HepG2 (cell line): Measurements from ENCODE around the gene RBM8A. TPM values are rescaled to one million over a fixed set of nuclear protein-coding genes. Genes with fewer than 3 reads are reported as not detected.

Experiments
- ATAC-seq: fragments of 200-7000 bp; cut with Tn5 transposase; 3 replicates; pipeline ENCODE4 v1.9.1; 2020; ENCODE audit warnings: mild to moderate bottlenecking, moderate library complexity
- BruUV-seq: library from RNA; stranded (reverse); fragments of 400-500 nt; replicated peaks from 2 replicates; lab custom pipeline; 2021; lab: Mats Ljungman, UMichigan
- CTCF ChIA-PET: fragments of 300-600 bp; formaldehyde crosslinking; extraction: SDS; loops from one replicate; lab custom pipeline; 2021; ENCODE audit warnings: low total read pairs, inconsistent platforms, low intra/inter-chr PET ratio; lab: Yijun Ruan, JAX
- POLR2A ChIA-PET: fragments of 350-600 bp; sonication (Branson Sonifier 250); formaldehyde crosslinking; loops from one replicate; lab custom pipeline; 2020; ENCODE audit warnings: antibody characterized with exemption, inconsistent platforms; lab: Yijun Ruan, JAX
- DNase-seq: peaks from one replicate; pipeline ENCODE4 v3.0.0-alpha.2; 2015; ENCODE audit warnings: low spot score
- FAIRE-seq: peaks from 3 replicates; lab custom pipeline; 2011; peaks lifted over from hg19 to GRCh38; lab: Jason Lieb, UNC
- H2AFZ ChIP-seq: one replicate; pipeline ENCODE4 v1.6.1; 2011; ENCODE audit warnings: low read length, inconsistent platforms
- H3K27ac ChIP-seq: fragments of 300-600 bp; 3 replicates; pipeline ENCODE4 v1.8.0; 2011; ENCODE audit warnings: mixed run types, mild to moderate bottlenecking, mixed read lengths, low read length, inconsistent platforms; ENCODE audit not compliant: insufficient read depth; ENCODE audit errors: extremely low read length
- H3K27me3 ChIP-seq, 2 experiments: fragments of 200-600 bp in 1 of 2; 2 replicates in 1 of 2; 3 replicates in 1 of 2; pipeline versions ENCODE4 v1.6.0 to v1.8.0; 2011; ENCODE audit warnings: low read length in 2 of 2, mild to moderate bottlenecking in 2 of 2, moderate library complexity in 2 of 2, inconsistent platforms in 1 of 2; ENCODE audit not compliant: insufficient read depth in 2 of 2, control insufficient read depth in 1 of 2
- H3K36me3 ChIP-seq, 2 experiments: fragments of 200-600 bp in 1 of 2; replicated peaks in 1 of 2; 2 replicates in 1 of 2; 3 replicates in 1 of 2; pipeline versions ENCODE4 v1.5.1 to v1.8.0; 2011; ENCODE audit warnings: low read length in 2 of 2, inconsistent platforms in 1 of 2; ENCODE audit not compliant: insufficient read depth in 2 of 2, control insufficient read depth in 1 of 2
- H3K4me1 ChIP-seq: 2 replicates; pipeline ENCODE4 v1.5.1; 2012; ENCODE audit warnings: low read length, inconsistent platforms; ENCODE audit not compliant: insufficient read depth
- H3K4me2 ChIP-seq: 2 replicates; pipeline ENCODE4 v1.6.0; 2011; ENCODE audit warnings: low read depth, low read length, inconsistent platforms
- H3K4me3 ChIP-seq, 3 experiments: fragments of 200-600 bp in 1 of 3; sonication (generic), shearing (Covaris generic) in 1 of 3; replicated peaks in 1 of 3; 2 replicates each; pipeline ENCODE4 v1.5.1; 2011 to 2016; ENCODE audit warnings: low read length in 3 of 3, inconsistent platforms in 2 of 3, low read depth in 2 of 3, mild to moderate bottlenecking in 2 of 3, control low read depth in 1 of 3, mixed read lengths in 1 of 3; ENCODE audit not compliant: insufficient read depth in 1 of 3
- H3K79me2 ChIP-seq: one replicate; pipeline ENCODE4 v1.6.1; 2011; ENCODE audit warnings: low read length, inconsistent platforms; ENCODE audit not compliant: insufficient read depth
- H3K9ac ChIP-seq: 2 replicates; pipeline ENCODE4 v1.6.0; 2011; ENCODE audit warnings: mild to moderate bottlenecking, low read depth, low read length, inconsistent platforms; ENCODE audit not compliant: insufficient read depth
- H3K9me3 ChIP-seq: 2 replicates; pipeline ENCODE4 v1.5.1; 2012; ENCODE audit warnings: mild to moderate bottlenecking, low read length
- H4K20me1 ChIP-seq: 2 replicates; pipeline ENCODE4 v1.6.0; 2011; ENCODE audit warnings: inconsistent platforms, mild to moderate bottlenecking, low read length, moderate library complexity; ENCODE audit not compliant: insufficient read depth
- ARNT2 ChIP-seq: sonication (generic); formaldehyde crosslinking; IDR thresholded peaks from 2 replicates; pipeline ENCODE4 v1.8.0; 2022; ENCODE audit warnings: mild to moderate bottlenecking, low read depth, missing genetic modification reagents, moderate library complexity
- CHCHD3 ChIP-seq: sonication (generic); formaldehyde crosslinking; IDR thresholded peaks from 2 replicates; pipeline ENCODE4 v1.8.0; 2022; ENCODE audit warnings: mild to moderate bottlenecking, missing genetic modification reagents, moderate library complexity
- EHMT2 ChIP-seq: fragments of 200-600 bp; sonication (generic); IDR thresholded peaks from 2 replicates; pipeline ENCODE4 v1.7.0; 2017; ENCODE audit warnings: antibody characterized with exemption, low read depth, low read length, borderline replicate concordance
- HOXD1 ChIP-seq: sonication (generic); formaldehyde crosslinking; IDR thresholded peaks from 2 replicates; pipeline ENCODE4 v1.5.0; 2020; ENCODE audit warnings: missing genetic modification reagents
- JDP2 ChIP-seq: sonication (generic); formaldehyde crosslinking; IDR thresholded peaks from 2 replicates; pipeline ENCODE4 v1.8.1; 2022; ENCODE audit warnings: missing genetic modification reagents, borderline replicate concordance
- KAT2B ChIP-seq: fragments of 150-350 bp; IDR thresholded peaks from 2 replicates; pipeline ENCODE4 v1.6.1; 2014; ENCODE audit warnings: low read depth, low read length, borderline replicate concordance
- MEF2D ChIP-seq: sonication (generic); formaldehyde crosslinking; IDR thresholded peaks from 2 replicates; pipeline ENCODE4 v1.5.1; 2020; ENCODE audit warnings: mild to moderate bottlenecking, missing genetic modification reagents
- NKX3-1 ChIP-seq: sonication (generic); formaldehyde crosslinking; IDR thresholded peaks from 2 replicates; pipeline ENCODE4 v1.5.0; 2020; ENCODE audit warnings: missing genetic modification reagents
- POLR2G ChIP-seq: fragments of 200-400 bp; formaldehyde crosslinking; IDR thresholded peaks from 2 replicates; pipeline ENCODE4 v1.6.1; 2018; ENCODE audit warnings: mild to moderate bottlenecking, low read depth, low read length, moderate library complexity
- RCOR2 ChIP-seq: IDR thresholded peaks from 2 replicates; pipeline ENCODE4 v1.6.1; 2016; ENCODE audit warnings: missing biosample characterization, missing genetic modification reagents
- SMARCE1 ChIP-seq: fragments of 450-650 bp; IDR thresholded peaks from 2 replicates; pipeline ENCODE4 v1.6.1; 2017; ENCODE audit warnings: borderline replicate concordance
- SNAI1 ChIP-seq: sonication (generic); formaldehyde crosslinking; IDR thresholded peaks from 2 replicates; pipeline ENCODE4 v1.5.0; 2020; ENCODE audit warnings: mild to moderate bottlenecking, missing genetic modification reagents, borderline replicate concordance
- TARDBP ChIP-seq: sonication (generic); formaldehyde crosslinking; IDR thresholded peaks from 2 replicates; pipeline ENCODE4 v1.8.0; 2022; ENCODE audit warnings: mild to moderate bottlenecking, missing genetic modification reagents
- TRIM24 ChIP-seq: sonication (generic); formaldehyde crosslinking; IDR thresholded peaks from 2 replicates; pipeline ENCODE4 v1.8.0; 2022; ENCODE audit warnings: mild to moderate bottlenecking, missing genetic modification reagents
- TSC22D2 ChIP-seq: sonication (generic); formaldehyde crosslinking; IDR thresholded peaks from 2 replicates; pipeline ENCODE4 v1.5.1; 2020; ENCODE audit warnings: missing genetic modification reagents, mild to moderate bottlenecking, borderline replicate concordance
- ZBTB46 ChIP-seq: sonication (generic); formaldehyde crosslinking; IDR thresholded peaks from 2 replicates; pipeline ENCODE4 v1.4.0; 2020; ENCODE audit warnings: mild to moderate bottlenecking, missing genetic modification reagents, borderline replicate concordance
- ZFY ChIP-seq: sonication (generic); formaldehyde crosslinking; IDR thresholded peaks from 2 replicates; pipeline ENCODE4 v1.4.0; 2020; ENCODE audit warnings: missing genetic modification reagents
- ZNF20 ChIP-seq: sonication (generic); formaldehyde crosslinking; IDR thresholded peaks from 2 replicates; pipeline ENCODE4 v1.4.0; 2020; ENCODE audit warnings: mild to moderate bottlenecking, moderate library complexity, missing genetic modification reagents
- ZNF441 ChIP-seq: sonication (generic); formaldehyde crosslinking; IDR thresholded peaks from 2 replicates; pipeline ENCODE4 v1.7.0; 2021; ENCODE audit warnings: missing genetic modification reagents, borderline replicate concordance
- ZNF790 ChIP-seq: sonication (generic); formaldehyde crosslinking; IDR thresholded peaks from 2 replicates; pipeline ENCODE4 v1.8.0; 2022; ENCODE audit warnings: missing genetic modification reagents, mild to moderate bottlenecking, borderline replicate concordance
- ZNF850 ChIP-seq: sonication (generic); formaldehyde crosslinking; conservative IDR thresholded peaks from 2 replicates; pipeline ENCODE4 v1.9.0; 2021; ENCODE audit warnings: mild to moderate bottlenecking, missing genetic modification reagents
- WGBS: methylation state at CpG from one replicate; pipeline ENCODE4 v1.1.6; 2017; ENCODE audit warnings: low lambda C conversion rate; 5-methylcytosine and 5-hydroxymethylcytosine counted together
- in situ Hi-C: cut with HindIII; loops from 2 replicates; pipeline ENCODE4 v1.10.0; 2017; ENCODE audit warnings: low pct_unique_long_range_greater_than_20kb; ENCODE audit not compliant: extremely low pct_ligation_motif_present
- intact Hi-C: fragments of 100-400 bp; cut with micrococcal nuclease; formaldehyde crosslinking; loops from one replicate; pipeline ENCODE4 v1.10.0; 2022; ENCODE audit not compliant: unreplicated experiment
- polyA plus RNA-seq, 8 experiments: library from polyadenylated mRNA; depleted of rRNA in 3 of 8; stranded (reverse) in 7 of 8; unstranded in 1 of 8; fragments of >200 nt; fragmentation: Illumina TruSeq in 4 of 8; extraction: Trizol in 4 of 8; gene quantifications; 2 replicates each; pipeline versions ENCODE4 v1.2.1 to v1.2.3, GENCODE V29; 2011 to 2016; ENCODE audit warnings: low read depth in 4 of 8, missing spikeins in 1 of 8, mixed read lengths in 1 of 8; ENCODE audit not compliant: insufficient read depth in 1 of 8
- total RNA-seq, 5 experiments: library from RNA; depleted of rRNA; stranded (reverse); fragments of >200 nt; fragmentation: Illumina TruSeq; extraction: Trizol; gene quantifications; 2 replicates each; pipeline ENCODE4 v1.2.3, GENCODE V29; 2016; ENCODE audit warnings: low read depth in 1 of 5
- TF ChIP-seq, protein P1 (sequence below): sonication (generic); formaldehyde crosslinking; IDR thresholded peaks from 2 replicates; pipeline ENCODE4 v1.4.0; 2020; ENCODE audit warnings: missing genetic modification reagents

Gene RBM8A
- total and polyA plus RNA-seq, 2 of the 13 experiments (the other 11 are each of a cell fraction or from before 2014, with no cell fraction given): 106 to 162 TPM

DNA sequence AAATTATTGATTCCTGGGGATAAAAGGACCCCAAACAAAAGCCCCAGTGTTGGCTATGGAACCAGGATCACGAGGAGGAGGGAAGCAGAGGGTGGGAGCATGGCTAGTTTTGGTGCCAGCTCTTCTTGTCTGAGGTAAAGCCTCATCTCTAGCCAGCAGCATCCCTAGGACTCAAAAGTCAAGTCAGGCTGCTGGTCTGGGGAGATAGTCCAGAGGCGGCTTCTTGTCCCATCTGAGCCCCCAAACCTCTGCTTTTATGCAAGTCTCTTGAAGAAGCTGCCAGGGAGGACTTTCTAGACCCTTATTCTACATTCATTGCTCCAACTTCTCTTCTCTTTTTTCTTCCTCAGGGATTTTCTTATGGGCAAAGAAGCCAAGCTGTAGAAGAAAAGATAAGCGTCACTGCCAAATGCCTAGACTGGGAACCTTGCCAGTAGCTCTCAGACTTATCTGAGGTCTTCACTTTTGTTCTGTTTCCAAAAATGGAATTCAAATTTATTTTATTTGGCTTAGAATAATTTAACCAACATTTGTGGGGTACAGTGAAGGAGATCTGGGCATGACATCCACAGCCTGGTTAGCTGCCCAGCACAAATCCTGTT lies 34.7 kb downstream of the RBM8A start:
- BruUV-seq: TSS peak; percentile 97
- FAIRE-seq (no peak), DNase-seq (no peak), ATAC-seq (peak; percentile 52)
- intact Hi-C loops: loop anchor here (1.0 to 5.0 kb wide), 6 partner anchors 18 to 121 kb away; partner anchors contain the start of genes ITGA10, LIX1L, PIAS3 and RBM8A
- Histone ChIP-seq H3K4me2 (peak overlapping the region; percentile 71), H3K27ac (peak overlapping the region; percentile 63), H3K79me2 (no peaks in the 10 kb centered on the region), H3K4me1 (peaks cover 81% of the 10 kb centered on the region), H4K20me1 (no peaks in the 10 kb centered on the region), H3K27me3 (no peaks in the 10 kb centered on the region), H3K36me3 (no peaks in the 10 kb centered on the region), H2AFZ (no peak overlapping the region), H3K9ac (peak overlapping the region; percentile 42; the same call in 1 of the 2 replicates), H3K4me3 (no peak overlapping the region; a peak in 1 of 6 replicates), H3K9me3 (no peaks in the 10 kb centered on the region)
- in situ Hi-C loops: no loop called here
- 57% methylated on average over 3 of the region's 3 CpGs for WGBS
- ChIA-PET POLR2A (interaction anchor here (0.9 to 2.9 kb wide), 16 partner anchors 10 to 160 kb away, joined by 3 to 29 read pairs (median 4); partner anchors contain the start of genes ANKRD34A, ITGA10, NUDT17 and PEX11B), CTCF (interaction anchor here (1.0 to 3.3 kb wide), 7 partner anchors 8 to 121 kb away, joined by 3 to 93 read pairs (median 7); partner anchors contain the start of genes ITGA10 and RBM8A)
- no peak for TF ChIP-seq TARDBP (CRISPR knock-in tag)
- TF ChIP-seq ZNF850 (CRISPR knock-in tag): no peak
- no peak for TF ChIP-seq ARNT2 (CRISPR knock-in tag)
- TF ChIP-seq JDP2 (CRISPR knock-in tag): no peak
- TF ChIP-seq ZNF20 (CRISPR knock-in tag): no peak
- 0 out of 2 replicates have a peak, but pooled peaks have one; percentile 28 for TF ChIP-seq ZBTB46 (CRISPR knock-in tag)
- TF ChIP-seq, protein P1, sequence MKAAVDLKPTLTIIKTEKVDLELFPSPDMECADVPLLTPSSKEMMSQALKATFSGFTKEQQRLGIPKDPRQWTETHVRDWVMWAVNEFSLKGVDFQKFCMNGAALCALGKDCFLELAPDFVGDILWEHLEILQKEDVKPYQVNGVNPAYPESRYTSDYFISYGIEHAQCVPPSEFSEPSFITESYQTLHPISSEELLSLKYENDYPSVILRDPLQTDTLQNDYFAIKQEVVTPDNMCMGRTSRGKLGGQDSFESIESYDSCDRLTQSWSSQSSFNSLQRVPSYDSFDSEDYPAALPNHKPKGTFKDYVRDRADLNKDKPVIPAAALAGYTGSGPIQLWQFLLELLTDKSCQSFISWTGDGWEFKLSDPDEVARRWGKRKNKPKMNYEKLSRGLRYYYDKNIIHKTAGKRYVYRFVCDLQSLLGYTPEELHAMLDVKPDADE: no peak
- TF ChIP-seq TRIM24 (CRISPR knock-in tag): no peak
- TF ChIP-seq SMARCE1: no peak
- no peak for TF ChIP-seq CHCHD3 (CRISPR knock-in tag)
- TF ChIP-seq SNAI1 (CRISPR knock-in tag): no peak
- TF ChIP-seq ZNF441 (CRISPR knock-in tag): no peak
- no peak for TF ChIP-seq TSC22D2
- TF ChIP-seq HOXD1 (CRISPR knock-in tag): no peak
- no peak for TF ChIP-seq ZFY (CRISPR knock-in tag)
- TF ChIP-seq EHMT2: no peak
- no peak for TF ChIP-seq RCOR2 (CRISPR knock-in tag)
- 0 out of 2 replicates have a peak, but pooled peaks have one; percentile 33 for TF ChIP-seq ZNF790 (CRISPR knock-in tag)
- TF ChIP-seq KAT2B: no peak
- no peak for TF ChIP-seq NKX3-1 (CRISPR knock-in tag)
- TF ChIP-seq MEF2D: no peak
- TF ChIP-seq POLR2G: 0 out of 2 replicates have a peak, but pooled peaks have one; percentile 6
